ENCODE results near the gene GLI2. TPM values are rescaled to one million over a fixed set of nuclear protein-coding genes. Genes with fewer than 3 reads are reported as not detected.

Gene GLI2
- total and polyA plus RNA-seq, 4 experiments from 2014 or later: not detected

DNA sequence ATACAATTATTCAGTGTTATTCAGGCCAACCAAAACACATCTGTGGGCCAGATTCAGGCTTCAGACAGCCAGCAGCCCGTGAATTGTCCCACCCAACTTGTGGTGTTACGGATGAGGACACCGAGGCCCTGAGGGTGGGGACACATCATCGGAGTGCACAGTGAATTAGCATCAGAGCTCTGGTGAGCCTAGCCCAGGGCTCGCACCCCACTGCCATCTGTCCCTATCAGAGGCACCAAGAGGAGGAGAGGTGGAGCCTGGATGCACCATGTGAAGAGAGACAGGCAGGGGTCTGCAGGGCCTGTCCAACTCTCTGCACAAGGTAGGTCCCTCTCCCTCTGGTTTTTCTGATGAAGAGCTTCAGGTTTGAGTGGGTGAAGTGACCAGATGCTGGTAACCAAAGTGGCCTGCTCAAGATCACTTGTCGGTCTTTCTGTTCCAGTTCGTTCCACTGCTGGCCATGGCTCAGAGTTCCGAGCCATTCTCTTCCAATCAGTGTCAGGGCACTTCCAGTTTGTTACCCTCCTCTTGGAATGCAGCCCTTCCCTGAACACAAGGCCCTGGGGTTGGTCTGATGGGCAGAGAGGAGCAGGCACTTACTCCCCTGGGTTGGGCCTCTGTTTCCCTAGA lies 14.8 kb upstream of the GLI2 start:
- no peak overlapping the region for H3K4me3 Mint-ChIP-seq
- Histone ChIP-seq H3K9me3 (ENCODE audit: control insufficient read depth in 1 of 2, low read length in 2 of 2) (no peaks in the 10 kb centered on the region), H3K4me1 (ENCODE audit: insufficient read depth, low read length) (no peaks in the 10 kb centered on the region), H3K4me3 (ENCODE audit: low read length in 2 of 2) (no peak overlapping the region), H3K27ac (ENCODE audit: low read depth, low read length) (no peak overlapping the region), H3K27me3 (ENCODE audit: insufficient read depth, low read length) (no peaks in the 10 kb centered on the region), H3K36me3 (ENCODE audit: insufficient read depth, low read length) (no peaks in the 10 kb centered on the region)
- no peaks in the 10 kb centered on the region for H3K4me1 Mint-ChIP-seq
- H3K27me3 Mint-ChIP-seq: no peaks in the 10 kb centered on the region
- H3K9me3 Mint-ChIP-seq: peaks cover 0 to 8% (median under 1%) of the 10 kb centered on the region in 8 donors
- CTCF ChIA-PET (ENCODE audit: partially characterized antibody): no interaction called here
- no peak overlapping the region for H3K27ac Mint-ChIP-seq
- DNase-seq: no peak
- H3K36me3 Mint-ChIP-seq: no peaks in the 10 kb centered on the region
- POLR2A ChIA-PET (ENCODE audit: partially characterized antibody): no interaction called here
- intact Hi-C loops (cut with micrococcal nuclease): no loop called here

DNA sequence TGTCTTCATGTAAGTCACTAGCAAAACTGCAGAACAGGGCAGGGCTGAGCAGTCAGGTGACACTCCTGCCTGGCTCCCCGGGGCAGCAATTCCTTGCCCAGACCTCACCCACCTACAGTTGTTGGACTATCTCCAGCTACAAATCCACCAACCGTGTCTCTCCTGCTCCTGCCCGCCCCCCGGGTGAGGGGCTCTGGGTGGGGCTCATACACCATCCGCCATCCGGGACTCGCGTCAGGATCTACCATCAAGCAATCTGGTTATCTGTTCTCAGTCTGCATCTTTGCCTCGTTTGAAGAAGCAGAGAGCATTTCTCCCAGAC lies 13.5 kb upstream of the GLI2 start:
- ChIA-PET POLR2A (ENCODE audit: partially characterized antibody) (no interaction called here), CTCF (ENCODE audit: partially characterized antibody) (no interaction called here)
- H3K4me1 Mint-ChIP-seq: no peaks in the 10 kb centered on the region
- no peaks in the 10 kb centered on the region for H3K4me1 ChIP-seq (ENCODE audit: insufficient read depth, low read length)
- H3K27me3 ChIP-seq (ENCODE audit: insufficient read depth, low read length): no peaks in the 10 kb centered on the region
- H3K36me3 Mint-ChIP-seq: no peaks in the 10 kb centered on the region
- no peak overlapping the region for H3K4me3 ChIP-seq (ENCODE audit: low read length in 2 of 2)
- H3K27ac ChIP-seq (ENCODE audit: low read depth, low read length): no peak overlapping the region
- H3K27ac Mint-ChIP-seq: no peak overlapping the region
- no peaks in the 10 kb centered on the region for H3K9me3 ChIP-seq (ENCODE audit: control insufficient read depth in 1 of 2, low read length in 2 of 2)
- intact Hi-C loops (cut with micrococcal nuclease): no loop called here
- H3K36me3 ChIP-seq (ENCODE audit: insufficient read depth, low read length): no peaks in the 10 kb centered on the region
- H3K9me3 Mint-ChIP-seq: peaks cover 0 to 13% (median 1%) of the 10 kb centered on the region in 8 donors
- no peak overlapping the region for H3K4me3 Mint-ChIP-seq
- DNase-seq: no peak
- no peaks in the 10 kb centered on the region for H3K27me3 Mint-ChIP-seq

DNA sequence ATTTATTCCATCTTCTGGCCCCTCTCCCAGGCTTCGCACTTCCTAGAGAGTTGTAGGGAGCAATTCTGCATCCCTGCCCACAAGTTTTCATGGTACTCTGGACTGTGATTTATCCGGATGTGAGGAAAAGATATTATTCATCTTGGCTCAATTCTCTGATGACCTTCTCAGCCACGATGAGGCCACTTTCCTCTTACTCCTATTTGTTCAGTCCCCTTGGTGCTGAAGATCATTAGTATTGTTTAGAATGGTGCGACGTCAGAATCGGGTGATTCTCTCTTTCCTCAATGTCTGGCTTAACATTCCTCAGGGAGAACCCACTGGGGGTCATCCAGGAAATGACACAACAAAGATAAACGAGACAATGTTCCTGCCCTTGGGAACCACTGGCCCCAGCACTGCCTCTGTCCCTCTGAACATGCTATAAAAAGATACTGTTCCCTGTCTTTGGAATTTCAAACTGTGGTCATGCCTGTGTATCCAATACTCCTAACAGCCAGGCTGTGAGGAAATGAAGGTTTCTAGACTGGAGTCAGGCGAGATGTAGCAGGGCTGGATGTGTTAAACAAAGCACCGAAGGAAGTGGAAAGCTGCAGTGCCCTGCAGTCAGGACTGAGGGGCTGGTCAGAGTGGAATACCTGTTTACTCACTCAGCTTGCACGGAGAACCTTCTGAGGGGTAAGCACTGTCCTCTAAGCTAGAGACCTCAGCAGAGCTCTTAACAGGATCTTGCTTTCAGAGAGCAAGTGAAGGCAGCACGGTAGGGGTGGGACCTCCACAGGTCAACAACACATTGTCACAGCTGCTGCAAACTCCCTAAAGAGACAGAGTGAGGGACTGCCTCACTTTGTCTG lies 12.9 kb upstream of the GLI2 start:
- H3K27me3 ChIP-seq (ENCODE audit: insufficient read depth, low read length): no peaks in the 10 kb centered on the region
- no peaks in the 10 kb centered on the region for H3K9me3 ChIP-seq (ENCODE audit: control insufficient read depth in 1 of 2, low read length in 2 of 2)
- no peaks in the 10 kb centered on the region for H3K36me3 ChIP-seq (ENCODE audit: insufficient read depth, low read length)
- Mint-ChIP-seq H3K27me3 (no peaks in the 10 kb centered on the region), H3K9me3 (peaks cover 0 to 13% (median 1%) of the 10 kb centered on the region in 8 donors), H3K4me1 (no peaks in the 10 kb centered on the region), H3K36me3 (no peaks in the 10 kb centered on the region), H3K27ac (peak overlapping the region in 1 of 7 donors; percentile 43), H3K4me3 (no peak overlapping the region)
- CTCF ChIA-PET (ENCODE audit: partially characterized antibody): no interaction called here
- intact Hi-C loops (cut with micrococcal nuclease): no loop called here
- POLR2A ChIA-PET (ENCODE audit: partially characterized antibody): no interaction called here
- H3K27ac ChIP-seq (ENCODE audit: low read depth, low read length): no peak overlapping the region
- no peaks in the 10 kb centered on the region for H3K4me1 ChIP-seq (ENCODE audit: insufficient read depth, low read length)
- DNase-seq: no peak
- H3K4me3 ChIP-seq (ENCODE audit: low read length in 2 of 2): no peak overlapping the region

DNA sequence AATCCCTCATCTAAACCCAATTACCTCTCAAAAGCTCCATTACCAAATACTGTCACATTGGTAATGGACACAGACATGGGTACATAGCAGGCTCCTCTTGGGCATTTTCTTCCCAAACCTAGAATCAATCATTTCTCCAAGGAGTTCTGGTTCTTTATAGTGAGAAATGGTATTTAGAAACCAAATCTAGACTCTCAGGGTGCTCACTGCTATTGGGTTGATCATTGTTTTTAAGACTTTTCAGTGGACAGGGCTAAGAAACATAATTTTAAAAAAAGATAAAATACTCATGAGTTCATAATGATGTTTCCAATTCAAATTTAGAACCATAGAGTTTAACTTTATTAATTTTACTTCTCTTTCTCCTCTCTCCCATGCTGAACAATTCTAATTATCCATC lies 9.4 kb upstream of the GLI2 start:
- Mint-ChIP-seq H3K4me1 (no peaks in the 10 kb centered on the region), H3K9me3 (peaks cover 0 to 13% (median 2%) of the 10 kb centered on the region in 8 donors), H3K36me3 (no peaks in the 10 kb centered on the region), H3K27me3 (peaks cover 0 to 2% of the 10 kb centered on the region in 2 donors), H3K4me3 (no peak overlapping the region), H3K27ac (no peak overlapping the region)
- Histone ChIP-seq H3K4me3 (ENCODE audit: low read length in 2 of 2) (no peak overlapping the region), H3K27me3 (ENCODE audit: insufficient read depth, low read length) (no peaks in the 10 kb centered on the region), H3K36me3 (ENCODE audit: insufficient read depth, low read length) (no peaks in the 10 kb centered on the region), H3K9me3 (ENCODE audit: control insufficient read depth in 1 of 2, low read length in 2 of 2) (no peaks in the 10 kb centered on the region), H3K4me1 (ENCODE audit: insufficient read depth, low read length) (no peaks in the 10 kb centered on the region), H3K27ac (ENCODE audit: low read depth, low read length) (no peak overlapping the region)
- intact Hi-C loops (cut with micrococcal nuclease): no loop called here
- CTCF ChIA-PET (ENCODE audit: partially characterized antibody): no interaction called here
- POLR2A ChIA-PET (ENCODE audit: partially characterized antibody): no interaction called here
- DNase-seq: no peak

DNA sequence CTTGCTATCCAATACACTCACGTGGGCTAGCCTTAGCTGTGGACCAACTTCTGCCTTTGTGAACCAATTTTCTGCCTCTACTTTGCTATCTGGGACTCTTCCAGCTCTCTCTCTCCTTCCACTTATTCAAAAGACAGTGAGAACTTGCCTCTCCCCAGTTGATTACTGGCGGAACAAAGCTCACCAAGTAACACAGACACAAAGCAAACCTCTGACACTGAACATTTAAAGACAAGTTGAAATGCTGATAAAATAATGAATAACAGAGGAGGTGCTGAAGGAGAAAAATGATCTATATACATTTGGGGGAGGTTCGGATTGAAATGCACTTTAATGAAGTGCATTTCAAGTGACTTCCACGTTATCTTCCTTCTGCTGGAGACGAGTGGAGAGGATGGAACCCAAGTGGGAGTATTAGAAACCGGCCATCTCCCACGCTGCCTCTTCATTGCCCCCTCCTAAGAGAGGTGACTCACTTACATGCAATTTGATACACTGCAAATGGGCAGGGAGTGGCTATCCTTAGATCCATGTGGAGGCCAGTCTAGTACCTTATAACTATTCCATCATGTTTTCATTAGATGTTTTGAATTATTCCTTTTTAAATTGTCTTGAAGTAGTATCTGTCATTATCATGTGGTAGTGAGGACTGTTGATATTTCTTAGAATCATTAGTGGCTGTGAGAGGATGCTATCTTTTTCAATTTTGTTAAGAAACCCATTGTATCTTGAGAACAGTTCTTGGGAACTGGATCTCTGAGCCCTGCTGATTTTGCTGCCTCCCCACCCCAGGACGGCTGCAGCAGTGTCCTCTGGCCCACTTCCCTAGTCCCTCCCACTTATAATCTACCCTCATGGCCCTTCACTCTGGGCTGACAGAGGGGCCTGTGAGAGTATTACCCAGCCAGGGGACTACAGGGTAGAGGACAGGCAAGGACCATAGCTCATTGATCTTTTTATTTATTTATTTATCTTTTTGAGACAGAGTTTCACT lies 6.0 kb upstream of the GLI2 start:
- intact Hi-C loops (cut with micrococcal nuclease): no loop called here
- Histone ChIP-seq H3K36me3 (ENCODE audit: insufficient read depth, low read length) (no peaks in the 10 kb centered on the region), H3K27me3 (ENCODE audit: insufficient read depth, low read length) (no peaks in the 10 kb centered on the region), H3K9me3 (ENCODE audit: control insufficient read depth in 1 of 2, low read length in 2 of 2) (no peaks in the 10 kb centered on the region), H3K4me3 (ENCODE audit: low read length in 2 of 2) (no peak overlapping the region), H3K4me1 (ENCODE audit: insufficient read depth, low read length) (no peaks in the 10 kb centered on the region), H3K27ac (ENCODE audit: low read depth, low read length) (no peak overlapping the region)
- H3K27me3 Mint-ChIP-seq: peaks cover 16 to 18% of the 10 kb centered on the region in 2 donors
- DNase-seq: no peak
- POLR2A ChIA-PET (ENCODE audit: partially characterized antibody): no interaction called here
- H3K36me3 Mint-ChIP-seq: no peaks in the 10 kb centered on the region
- CTCF ChIA-PET (ENCODE audit: partially characterized antibody): no interaction called here
- no peak overlapping the region for H3K4me3 Mint-ChIP-seq
- H3K4me1 Mint-ChIP-seq: peaks cover 0 to 2% (median 0%) of the 10 kb centered on the region in 4 donors
- H3K9me3 Mint-ChIP-seq: peaks cover 0 to 11% (median under 1%) of the 10 kb centered on the region in 8 donors
- no peak overlapping the region for H3K27ac Mint-ChIP-seq

DNA sequence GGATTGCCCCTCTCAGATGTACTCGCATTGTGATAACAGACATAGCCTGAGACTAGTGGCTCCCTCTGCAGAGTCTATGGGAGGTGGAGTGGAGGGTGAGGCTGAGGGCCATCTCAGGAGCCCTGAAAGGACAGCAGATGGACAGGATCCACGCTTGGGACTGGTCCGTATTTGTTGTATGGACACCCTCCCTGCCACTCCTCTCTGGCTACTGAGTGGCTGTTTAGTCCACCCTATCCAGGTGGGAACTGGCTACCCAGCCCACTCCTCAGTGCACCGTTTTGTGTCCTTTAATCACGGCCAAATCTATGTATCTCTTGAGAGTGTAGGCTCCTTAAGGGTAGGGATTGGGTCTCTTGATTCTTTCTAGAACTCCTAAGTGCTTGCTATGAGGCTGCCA lies 4.5 kb upstream of the GLI2 start:
- peaks cover 0 to 2% (median 0%) of the 10 kb centered on the region in 4 donors for H3K4me1 Mint-ChIP-seq
- ChIA-PET CTCF (ENCODE audit: partially characterized antibody) (no interaction called here), POLR2A (ENCODE audit: partially characterized antibody) (no interaction called here)
- H3K9me3 Mint-ChIP-seq: peaks cover 0 to 8% (median under 1%) of the 10 kb centered on the region in 8 donors
- H3K27me3 ChIP-seq (ENCODE audit: insufficient read depth, low read length): no peaks in the 10 kb centered on the region
- no peak overlapping the region for H3K4me3 ChIP-seq (ENCODE audit: low read length in 2 of 2)
- H3K27me3 Mint-ChIP-seq: peaks cover 16 to 20% of the 10 kb centered on the region in 2 donors
- no peaks in the 10 kb centered on the region for H3K4me1 ChIP-seq (ENCODE audit: insufficient read depth, low read length)
- H3K4me3 Mint-ChIP-seq: no peak overlapping the region
- no peak overlapping the region for H3K27ac Mint-ChIP-seq
- no peak overlapping the region for H3K27ac ChIP-seq (ENCODE audit: low read depth, low read length)
- H3K36me3 ChIP-seq (ENCODE audit: insufficient read depth, low read length): no peaks in the 10 kb centered on the region
- H3K9me3 ChIP-seq (ENCODE audit: control insufficient read depth in 1 of 2, low read length in 2 of 2): no peaks in the 10 kb centered on the region
- H3K36me3 Mint-ChIP-seq: no peaks in the 10 kb centered on the region
- no peak for DNase-seq
- intact Hi-C loops (cut with micrococcal nuclease): no loop called here
